PC-3 (cell line): ENCODE data around the gene ZNFX1. TPM values are rescaled to one million over a fixed set of nuclear protein-coding genes. Genes with fewer than 3 reads are reported as not detected.

Experiments used
- ATAC-seq: fragments of 200-7000 bp; cut with Tn5 transposase; 2 replicates; pipeline ENCODE4 v1.9.1; 2020; ENCODE audit warnings: mild to moderate bottlenecking, moderate library complexity
- BruUV-seq: library from RNA; stranded (reverse); fragments of 400-500 nt; replicated peaks from 2 replicates; lab custom pipeline; 2021; lab: Mats Ljungman, UMichigan
- CTCF ChIA-PET: fragments of 300-600 bp; sonication (Branson Sonifier 250); formaldehyde crosslinking; loops from one replicate; lab custom pipeline; 2022; ENCODE audit warnings: antibody characterized with exemption; lab: Charles Lee
- POLR2A ChIA-PET: fragments of 300-600 bp; sonication (Branson Sonifier 250); formaldehyde crosslinking; loops from one replicate; lab custom pipeline; 2022; ENCODE audit warnings: antibody characterized with exemption; ENCODE audit not compliant: unreplicated experiment; lab: Charles Lee
- DNase-seq: peaks from one replicate; pipeline ENCODE4 v3.0.0-alpha.2; 2015
- H2AFZ ChIP-seq: fragments of 300-600 bp; sonication (generic); 2 replicates; pipeline ENCODE4 v1.6.0; 2016; ENCODE audit warnings: antibody characterized with exemption, low read length
- H3F3A ChIP-seq: fragments of 300-600 bp; sonication (generic); one replicate; pipeline ENCODE4 v1.6.0; 2017; ENCODE audit warnings: antibody characterized with exemption, low read length, control low read depth, mild to moderate bottlenecking; ENCODE audit not compliant: unreplicated experiment
- H3K27ac ChIP-seq: fragments of 300-600 bp; sonication (generic); 2 replicates; pipeline ENCODE4 v1.5.1; 2016; ENCODE audit warnings: mild to moderate bottlenecking, low read length
- H3K27me3 ChIP-seq: fragments of 300-600 bp; sonication (generic); 2 replicates; pipeline ENCODE4 v1.6.1; 2016; ENCODE audit warnings: low read length, mixed read lengths
- H3K36me3 ChIP-seq: fragments of 300-600 bp; sonication (generic); 2 replicates; pipeline ENCODE4 v1.6.1; 2016; ENCODE audit warnings: low read depth, mixed run types, low read length, mixed read lengths
- H3K4me1 ChIP-seq: fragments of 300-600 bp; sonication (generic); 2 replicates; pipeline ENCODE4 v1.5.1; 2016; ENCODE audit warnings: low read length; ENCODE audit not compliant: insufficient read depth
- H3K4me2 ChIP-seq: fragments of 300-600 bp; sonication (generic); 2 replicates; pipeline ENCODE4 v1.6.0; 2016; ENCODE audit warnings: low read length
- H3K4me3 ChIP-seq: fragments of 300-600 bp; sonication (generic); 2 replicates; pipeline ENCODE4 v1.5.1; 2016; ENCODE audit warnings: mild to moderate bottlenecking, low read length, mixed read lengths
- H3K79me2 ChIP-seq: fragments of 300-600 bp; sonication (generic); 2 replicates; pipeline ENCODE4 v1.6.1; 2017; ENCODE audit warnings: low read length, mixed read lengths
- H3K9ac ChIP-seq: fragments of 300-600 bp; sonication (generic); 2 replicates; pipeline ENCODE4 v1.6.0; 2016; ENCODE audit warnings: mild to moderate bottlenecking, low read length
- H3K9me2 ChIP-seq: fragments of 300-600 bp; sonication (generic); replicated peaks from 2 replicates; pipeline ENCODE4 v1.6.1; 2016; ENCODE audit warnings: mixed run types, low read length, mixed read lengths
- H3K9me3 ChIP-seq: fragments of 300-600 bp; sonication (generic); 2 replicates; pipeline ENCODE4 v1.6.1; 2016; ENCODE audit warnings: low read length, mixed read lengths
- H4K20me1 ChIP-seq: fragments of 300-600 bp; sonication (generic); 2 replicates; pipeline ENCODE4 v1.6.1; 2016; ENCODE audit warnings: low read length, mixed read lengths
- EZH2 ChIP-seq: fragments of 300-600 bp; sonication (generic); IDR thresholded peaks from one replicate; pipeline ENCODE4 v1.6.1; 2017; ENCODE audit warnings: antibody characterized with exemption, mild to moderate bottlenecking, low read length; ENCODE audit not compliant: unreplicated experiment
- EZH2phosphoT487 ChIP-seq: fragments of 300-600 bp; sonication (generic); IDR thresholded peaks from 2 replicates; pipeline ENCODE4 v1.6.1; 2018; ENCODE audit warnings: mild to moderate bottlenecking, antibody characterized with exemption, low read length, borderline replicate concordance
- intact Hi-C: fragments of 100-400 bp; cut with micrococcal nuclease; formaldehyde crosslinking; loops from 2 replicates; pipeline ENCODE4 v1.9.0; 2023
- total RNA-seq: library from RNA; depleted of rRNA; stranded (reverse); fragments of >200 nt; gene quantifications from 2 replicates; pipeline ENCODE4 v1.2.3, GENCODE V29; 2014
- TF ChIP-seq, protein P1 (sequence below): fragments of 300-600 bp; sonication (generic); conservative IDR thresholded peaks from 2 replicates; pipeline ENCODE4 v1.5.1; 2017; ENCODE audit warnings: antibody characterized with exemption, low read depth, mild to moderate bottlenecking, low read length

ZNFX1 gene
- total RNA-seq, 1 experiment from 2014 or later = 18.8 TPM

DNA sequence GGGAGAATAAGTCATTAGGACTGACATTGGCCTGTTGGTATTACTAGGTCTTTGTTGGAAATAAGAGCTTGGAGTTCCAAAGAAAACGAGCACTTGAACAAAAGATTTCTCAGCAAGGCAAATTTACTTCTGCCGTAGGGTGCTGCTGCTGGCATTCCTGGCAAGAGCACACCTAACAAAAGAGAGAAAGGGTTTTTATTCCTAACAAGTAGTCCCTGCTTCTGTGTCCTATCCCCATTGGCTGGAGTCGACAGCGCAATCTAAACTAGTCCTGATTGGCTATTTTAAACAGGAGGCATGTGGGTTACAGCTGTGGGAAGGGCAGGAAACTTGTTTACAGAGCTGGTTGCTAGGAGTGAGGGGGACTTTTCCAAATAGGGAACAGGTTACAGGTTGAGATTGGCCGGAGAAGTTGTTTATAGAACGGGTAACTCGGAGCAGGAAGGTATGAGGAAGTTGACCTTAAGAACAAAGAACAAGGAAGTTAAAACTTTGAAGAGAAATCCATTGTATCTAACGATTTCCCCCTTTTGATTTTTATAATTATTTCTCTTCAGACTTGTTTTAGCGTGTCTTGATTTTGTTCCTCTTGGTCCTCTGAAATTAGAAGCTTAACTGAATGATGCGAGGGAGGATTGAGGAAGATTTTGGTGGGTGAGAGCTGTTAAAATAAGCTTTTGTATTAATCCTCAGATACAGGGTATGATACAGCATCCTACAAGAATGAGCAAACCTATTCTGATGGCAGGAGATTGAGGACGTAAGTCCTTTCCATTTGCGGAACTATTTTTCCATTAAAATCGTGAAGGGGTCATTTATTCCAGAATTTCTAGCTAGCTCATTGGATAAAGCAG is 3.4 kb upstream of the ZNFX1 start:
- Histone ChIP-seq H3K9ac (no peak overlapping the region), H3F3A (peaks cover 53% of the 10 kb centered on the region), H3K27ac (no peak overlapping the region; the same call in 1 of the 2 replicates), H3K9me2 (no peaks in the 10 kb centered on the region), H4K20me1 (peaks cover 76% of the 10 kb centered on the region), H3K79me2 (peaks cover 94% of the 10 kb centered on the region), H3K27me3 (no peaks in the 10 kb centered on the region), H3K9me3 (peaks cover 28% of the 10 kb centered on the region), H3K4me2 (peak overlapping the region; percentile 89), H2AFZ (no peak overlapping the region), H3K36me3 (peaks cover 77% of the 10 kb centered on the region), H3K4me3 (peak overlapping the region; percentile 89), H3K4me1 (peaks cover 53% of the 10 kb centered on the region)
- ChIA-PET CTCF (no interaction called here), POLR2A (no interaction called here)
- intact Hi-C loops = no loop called here
- BruUV-seq = no TSS peak
- ATAC-seq (no peak), DNase-seq (peak; percentile 31)
- TF ChIP-seq EZH2 (no peak), EZH2phosphoT487 (no peak)
- TF ChIP-seq, protein P1, sequence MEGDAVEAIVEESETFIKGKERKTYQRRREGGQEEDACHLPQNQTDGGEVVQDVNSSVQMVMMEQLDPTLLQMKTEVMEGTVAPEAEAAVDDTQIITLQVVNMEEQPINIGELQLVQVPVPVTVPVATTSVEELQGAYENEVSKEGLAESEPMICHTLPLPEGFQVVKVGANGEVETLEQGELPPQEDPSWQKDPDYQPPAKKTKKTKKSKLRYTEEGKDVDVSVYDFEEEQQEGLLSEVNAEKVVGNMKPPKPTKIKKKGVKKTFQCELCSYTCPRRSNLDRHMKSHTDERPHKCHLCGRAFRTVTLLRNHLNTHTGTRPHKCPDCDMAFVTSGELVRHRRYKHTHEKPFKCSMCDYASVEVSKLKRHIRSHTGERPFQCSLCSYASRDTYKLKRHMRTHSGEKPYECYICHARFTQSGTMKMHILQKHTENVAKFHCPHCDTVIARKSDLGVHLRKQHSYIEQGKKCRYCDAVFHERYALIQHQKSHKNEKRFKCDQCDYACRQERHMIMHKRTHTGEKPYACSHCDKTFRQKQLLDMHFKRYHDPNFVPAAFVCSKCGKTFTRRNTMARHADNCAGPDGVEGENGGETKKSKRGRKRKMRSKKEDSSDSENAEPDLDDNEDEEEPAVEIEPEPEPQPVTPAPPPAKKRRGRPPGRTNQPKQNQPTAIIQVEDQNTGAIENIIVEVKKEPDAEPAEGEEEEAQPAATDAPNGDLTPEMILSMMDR = no peak

DNA sequence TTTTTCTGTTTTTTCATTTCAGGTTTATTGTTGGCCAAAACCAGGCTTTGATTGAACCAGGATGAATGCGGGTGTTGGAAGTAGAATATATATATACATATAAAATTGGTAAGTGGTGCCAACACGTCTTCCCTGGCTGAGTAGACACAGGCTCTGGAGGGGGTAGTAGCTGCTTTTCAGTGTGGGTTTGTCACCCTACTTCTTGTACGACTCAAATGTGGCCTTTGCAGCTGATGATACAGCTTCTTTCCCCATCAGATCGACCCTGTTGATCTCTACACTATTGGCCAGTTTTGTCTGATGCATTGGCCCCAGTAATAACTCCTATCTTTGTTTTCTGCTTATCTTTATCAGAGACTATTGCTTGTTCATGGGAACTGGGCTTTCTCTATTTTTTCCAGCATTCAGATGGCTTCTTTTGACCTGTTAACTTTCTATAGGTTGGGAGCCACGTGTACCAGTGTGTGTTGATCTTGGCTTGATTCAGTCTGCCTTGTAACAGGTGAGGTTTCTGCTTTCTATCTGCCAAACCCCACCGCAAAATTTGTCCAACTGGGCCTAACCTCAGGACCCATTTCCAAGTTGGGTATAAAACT is 2.7 kb upstream of the ZNFX1 start:
- DNase-seq (no peak), ATAC-seq (no peak)
- H3K36me3 ChIP-seq = peaks cover 70% of the 10 kb centered on the region
- TF ChIP-seq EZH2phosphoT487 = no peak
- TF ChIP-seq EZH2 = no peak
- TF ChIP-seq, protein P1 = no peak
- H3F3A ChIP-seq = peaks cover 46% of the 10 kb centered on the region
- peaks cover 54% of the 10 kb centered on the region for H3K4me1 ChIP-seq
- intact Hi-C loops = no loop called here
- POLR2A ChIA-PET = no interaction called here
- CTCF ChIA-PET = no interaction called here
- BruUV-seq = no TSS peak
- H3K79me2 ChIP-seq = peaks cover 94% of the 10 kb centered on the region
- H3K27ac ChIP-seq = no peak overlapping the region; the same call in 1 of the 2 replicates
- peak overlapping the region; percentile 96 for H3K9ac ChIP-seq
- H3K9me2 ChIP-seq = no peaks in the 10 kb centered on the region
- H3K4me2 ChIP-seq = peak overlapping the region; percentile 89
- peaks cover 21% of the 10 kb centered on the region for H3K9me3 ChIP-seq
- no peak overlapping the region for H2AFZ ChIP-seq
- H3K27me3 ChIP-seq = no peaks in the 10 kb centered on the region
- peaks cover 69% of the 10 kb centered on the region for H4K20me1 ChIP-seq
- H3K4me3 ChIP-seq = peak overlapping the region; percentile 89
